UCSD-AML1 (cell line): Measurements from ENCODE around the gene ITPRID1.

ENCODE experiments used
- DNase-seq: peaks from one replicate; lab custom pipeline; 2025; ENCODE audit not compliant: unreplicated experiment; lab: John Stamatoyannopoulos, UW

ITPRID1 gene

DNA sequence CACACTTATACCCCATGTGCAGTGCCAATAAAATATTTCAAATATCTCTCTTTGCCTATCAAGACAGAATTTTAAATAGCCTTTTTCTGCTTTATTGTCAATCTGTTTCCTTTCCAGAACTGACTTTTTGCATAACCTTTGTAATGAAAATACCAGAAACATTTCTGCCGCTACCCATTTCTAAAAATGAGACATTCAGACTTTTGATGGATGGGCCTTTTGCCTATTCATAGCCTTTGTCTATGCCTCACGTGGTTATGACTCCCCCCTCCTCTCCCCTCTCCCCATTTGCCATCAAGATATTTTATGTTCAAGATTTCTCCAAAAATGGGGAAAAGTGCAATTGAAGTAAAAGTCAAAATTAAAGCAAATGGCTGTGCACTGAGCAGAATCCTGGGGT is 179.0 kb downstream of the ITPRID1 start:
- DNase-seq: no peak

DNA sequence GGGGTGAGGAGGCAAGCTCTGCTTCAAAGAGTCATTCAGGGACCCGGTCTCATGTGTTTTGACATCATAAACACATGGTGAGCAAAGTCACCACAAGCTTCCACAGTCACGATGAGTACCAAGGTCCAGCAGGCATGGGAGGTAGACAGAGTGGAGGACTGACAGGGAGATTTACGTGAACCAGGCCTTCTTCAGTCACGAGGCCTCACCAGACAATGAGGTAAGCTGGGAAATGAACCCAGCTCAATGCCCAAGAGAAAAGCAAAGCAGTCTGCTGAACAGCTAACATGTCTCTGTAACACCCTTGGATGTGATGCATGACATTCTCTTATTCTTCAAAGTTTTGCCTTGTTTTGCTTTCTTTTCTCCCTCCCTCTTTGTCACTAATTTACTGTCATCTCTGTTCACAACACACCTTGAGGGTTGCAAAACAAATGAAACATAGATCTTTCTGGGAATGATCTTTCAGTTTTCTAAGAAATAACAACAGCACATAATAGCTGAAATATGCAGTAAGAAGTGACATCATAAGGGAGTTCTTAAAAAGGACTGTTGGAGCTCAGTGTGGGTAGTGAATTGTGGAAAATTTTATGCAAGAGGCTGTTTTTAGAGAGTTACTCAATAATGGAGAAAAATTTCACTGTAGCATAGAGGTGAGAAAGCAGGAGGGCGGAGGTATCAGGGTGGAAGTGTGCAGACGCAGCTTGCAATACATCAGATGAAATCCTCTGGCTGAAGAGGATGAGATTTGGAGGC is 182.1 kb downstream of the ITPRID1 start:
- no peak for DNase-seq

DNA sequence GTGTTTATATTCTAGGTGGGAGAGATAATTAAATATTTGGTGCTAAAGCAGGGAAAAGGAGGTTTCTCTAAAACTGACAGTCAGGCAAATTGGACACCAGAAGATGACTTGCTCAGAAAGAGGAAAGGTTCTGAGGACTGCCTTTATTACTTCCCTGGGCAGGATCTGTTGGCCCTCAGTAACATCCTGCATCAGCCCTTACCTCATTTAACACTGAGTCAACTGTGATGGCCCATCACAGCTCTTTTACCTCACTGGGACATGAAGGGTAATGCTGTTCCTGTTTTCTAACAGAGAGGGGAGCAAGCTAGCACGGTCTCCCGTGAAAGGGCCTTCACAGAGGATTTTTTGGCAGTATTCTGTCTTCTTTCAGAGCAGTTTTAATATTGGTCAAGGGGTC is 185.2 kb downstream of the ITPRID1 start:
- no peak for DNase-seq

DNA sequence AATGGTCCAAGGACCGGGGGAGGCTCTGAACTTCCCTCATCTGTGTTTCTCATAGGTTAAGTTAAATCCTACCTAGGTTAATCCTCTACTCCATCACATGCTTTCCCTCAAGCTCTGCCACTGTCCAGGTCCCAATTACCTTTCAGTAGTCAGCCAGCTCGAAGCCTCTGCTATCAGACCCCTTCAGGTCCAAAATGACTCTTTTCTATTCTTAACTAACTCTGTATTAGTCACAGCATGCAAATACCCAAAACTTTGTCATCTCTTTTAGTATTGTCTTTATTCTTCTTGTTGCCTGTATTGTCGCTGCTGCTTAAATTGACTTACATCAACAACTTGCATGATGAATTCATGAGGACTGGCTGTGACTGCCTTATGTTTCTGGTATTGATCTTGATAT is 188.5 kb downstream of the ITPRID1 start:
- DNase-seq: no peak

DNA sequence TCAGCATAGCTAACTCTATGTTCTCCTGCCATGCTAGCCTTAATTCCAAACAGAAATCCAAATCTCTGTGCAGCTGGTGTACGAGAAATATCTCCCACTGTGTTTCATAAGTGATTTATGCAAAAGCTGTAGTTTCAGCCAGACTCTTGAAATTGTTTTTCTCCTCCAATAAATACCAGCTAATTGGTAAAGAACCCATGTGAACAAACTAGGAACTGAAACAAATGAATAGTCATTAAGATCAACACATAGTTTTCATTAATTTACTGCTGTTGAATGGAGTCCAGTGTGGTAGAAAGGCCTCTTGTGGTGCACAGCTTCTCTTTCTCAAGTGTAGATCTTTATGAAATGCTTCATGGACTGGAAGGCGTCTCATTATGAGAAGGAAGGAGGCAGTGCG is 191.5 kb downstream of the ITPRID1 start:
- DNase-seq: no peak

DNA sequence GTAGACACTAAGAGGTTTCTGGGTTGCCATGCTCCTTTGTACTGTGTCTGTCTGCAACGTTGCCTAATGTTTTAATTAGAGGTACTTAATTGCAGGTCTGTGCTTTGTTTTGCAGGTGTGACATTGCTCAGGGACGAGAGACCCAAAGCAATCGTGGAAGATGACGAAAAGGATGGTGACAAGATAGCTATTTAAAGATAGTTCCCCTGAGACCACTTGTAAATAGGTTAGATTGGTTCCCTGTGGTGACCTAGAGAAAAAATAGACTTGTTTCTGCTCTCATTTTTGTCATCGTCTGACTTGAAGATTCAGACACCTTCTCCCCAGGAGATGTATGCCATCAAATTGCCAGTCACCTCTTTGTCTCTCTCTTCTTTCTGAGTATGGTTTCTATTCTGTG is 193.2 kb downstream of the ITPRID1 start:
- DNase-seq: no peak
